ENCODE results near the gene ADAM12. TPM values are rescaled to one million over a fixed set of nuclear protein-coding genes. Genes with fewer than 3 reads are reported as not detected.

Gene ADAM12
- total RNA-seq, 2 experiments from 2014 or later, result 1.3 TPM

DNA sequence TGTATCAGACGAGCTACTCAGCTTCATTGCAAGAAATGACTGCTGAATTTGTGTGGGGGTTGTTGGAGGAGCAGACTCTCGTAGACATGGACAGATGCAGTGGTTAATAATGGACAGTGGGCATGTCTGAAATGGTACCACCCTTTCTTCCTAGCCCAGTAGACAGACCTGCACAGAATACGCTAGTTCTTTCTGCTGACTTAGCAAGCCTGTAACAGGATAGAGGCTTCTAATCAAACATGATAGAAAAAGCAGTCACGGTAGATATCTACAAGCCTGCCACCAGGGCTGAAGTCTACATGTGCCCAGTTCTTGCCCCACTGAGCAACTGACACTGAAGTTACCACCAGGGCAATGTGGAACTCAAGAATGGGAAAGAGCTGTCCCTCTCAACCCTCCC lies 303.9 kb downstream of the ADAM12 start:
- Mint-ChIP-seq H3K27me3 (no peaks in the 10 kb centered on the region), H3K27ac (no peak overlapping the region), H3K36me3 (ENCODE audit: low read depth) (no peaks in the 10 kb centered on the region), H3K9me3 (no peaks in the 10 kb centered on the region), H3K4me1 (ENCODE audit: low read depth) (no peaks in the 10 kb centered on the region), H3K4me3 (no peak overlapping the region)
- intact Hi-C loops (cut with micrococcal nuclease), result no loop called here
- no peak for DNase-seq
- CTCF ChIA-PET, result no interaction called here
- TF ChIP-seq, protein P1, sequence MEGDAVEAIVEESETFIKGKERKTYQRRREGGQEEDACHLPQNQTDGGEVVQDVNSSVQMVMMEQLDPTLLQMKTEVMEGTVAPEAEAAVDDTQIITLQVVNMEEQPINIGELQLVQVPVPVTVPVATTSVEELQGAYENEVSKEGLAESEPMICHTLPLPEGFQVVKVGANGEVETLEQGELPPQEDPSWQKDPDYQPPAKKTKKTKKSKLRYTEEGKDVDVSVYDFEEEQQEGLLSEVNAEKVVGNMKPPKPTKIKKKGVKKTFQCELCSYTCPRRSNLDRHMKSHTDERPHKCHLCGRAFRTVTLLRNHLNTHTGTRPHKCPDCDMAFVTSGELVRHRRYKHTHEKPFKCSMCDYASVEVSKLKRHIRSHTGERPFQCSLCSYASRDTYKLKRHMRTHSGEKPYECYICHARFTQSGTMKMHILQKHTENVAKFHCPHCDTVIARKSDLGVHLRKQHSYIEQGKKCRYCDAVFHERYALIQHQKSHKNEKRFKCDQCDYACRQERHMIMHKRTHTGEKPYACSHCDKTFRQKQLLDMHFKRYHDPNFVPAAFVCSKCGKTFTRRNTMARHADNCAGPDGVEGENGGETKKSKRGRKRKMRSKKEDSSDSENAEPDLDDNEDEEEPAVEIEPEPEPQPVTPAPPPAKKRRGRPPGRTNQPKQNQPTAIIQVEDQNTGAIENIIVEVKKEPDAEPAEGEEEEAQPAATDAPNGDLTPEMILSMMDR (IDR thresholded peaks at IDR 0.05), result no peak
- no peak for ATAC-seq
- POLR2A ChIA-PET, result no interaction called here

DNA sequence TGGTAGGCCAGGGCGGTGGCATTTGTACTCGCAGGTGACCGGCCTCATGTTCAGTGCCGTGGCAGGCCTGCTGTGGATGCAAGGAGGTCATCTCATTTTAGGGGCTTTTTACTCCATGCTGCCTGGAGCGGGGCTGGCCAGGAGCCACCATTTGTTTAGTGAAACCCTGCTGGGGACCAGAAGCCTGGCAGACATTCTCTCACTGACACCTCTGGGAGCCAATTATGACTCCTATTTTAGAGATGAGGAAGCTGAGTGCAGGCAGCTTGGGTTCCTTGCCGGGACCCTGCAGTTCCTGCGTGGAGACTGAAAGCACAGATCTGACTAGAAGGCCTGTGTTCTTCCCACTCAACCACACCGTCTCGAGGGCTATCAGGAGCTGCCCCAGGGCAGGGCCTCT lies 305.3 kb downstream of the ADAM12 start:
- intact Hi-C loops (cut with micrococcal nuclease), result no loop called here
- Mint-ChIP-seq H3K4me1 (ENCODE audit: low read depth) (no peaks in the 10 kb centered on the region), H3K4me3 (no peak overlapping the region), H3K27ac (no peak overlapping the region), H3K9me3 (no peaks in the 10 kb centered on the region), H3K36me3 (ENCODE audit: low read depth) (no peaks in the 10 kb centered on the region), H3K27me3 (no peaks in the 10 kb centered on the region)
- TF ChIP-seq, protein P1 (IDR thresholded peaks at IDR 0.05), result no peak
- CTCF ChIA-PET, result interaction anchor here (0.6 to 0.8 kb wide), 2 partner anchors 15 kb away, joined by 3 read pairs; no protein-coding TSS in a partner anchor
- DNase-seq, result no peak
- POLR2A ChIA-PET, result no interaction called here
- ATAC-seq, result no peak

DNA sequence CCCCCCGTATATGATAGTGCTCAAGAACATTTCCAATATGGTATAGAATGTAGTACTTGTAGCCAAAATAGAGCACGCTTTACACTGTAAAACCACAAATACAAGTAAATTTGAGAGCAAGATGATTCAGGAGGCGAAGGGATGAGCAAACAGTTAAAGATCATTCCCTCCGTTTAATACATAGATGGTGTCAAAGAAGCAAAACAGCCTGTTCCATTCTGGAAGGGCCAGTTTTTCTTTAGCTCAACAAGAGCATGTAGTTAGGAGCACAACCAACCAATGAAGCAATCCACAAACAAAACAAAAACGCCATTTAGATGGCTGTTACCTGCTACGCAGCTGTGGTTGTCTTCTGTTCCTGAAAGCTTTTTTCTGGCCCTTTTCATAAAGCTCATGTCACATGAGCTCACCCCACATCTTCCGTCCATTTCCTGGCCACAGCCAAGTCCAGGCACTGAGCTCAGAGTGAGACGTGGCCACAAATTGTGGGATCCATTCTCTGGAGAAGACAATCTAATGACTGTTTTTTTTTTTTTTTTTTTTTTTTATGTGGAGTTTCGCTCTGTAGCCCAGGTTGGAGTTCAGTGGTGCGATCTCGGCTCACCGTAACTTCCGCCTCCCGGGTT lies 306.3 kb downstream of the ADAM12 start:
- Mint-ChIP-seq H3K9me3 (no peaks in the 10 kb centered on the region), H3K36me3 (ENCODE audit: low read depth) (no peaks in the 10 kb centered on the region), H3K27ac (no peak overlapping the region), H3K4me3 (no peak overlapping the region), H3K27me3 (peaks cover 2% of the 10 kb centered on the region), H3K4me1 (ENCODE audit: low read depth) (no peaks in the 10 kb centered on the region)
- intact Hi-C loops (cut with micrococcal nuclease), result no loop called here
- TF ChIP-seq, protein P1 (IDR thresholded peaks at IDR 0.05), result no peak
- DNase-seq, result no peak
- POLR2A ChIA-PET, result no interaction called here
- CTCF ChIA-PET, result no interaction called here
- ATAC-seq, result no peak

DNA sequence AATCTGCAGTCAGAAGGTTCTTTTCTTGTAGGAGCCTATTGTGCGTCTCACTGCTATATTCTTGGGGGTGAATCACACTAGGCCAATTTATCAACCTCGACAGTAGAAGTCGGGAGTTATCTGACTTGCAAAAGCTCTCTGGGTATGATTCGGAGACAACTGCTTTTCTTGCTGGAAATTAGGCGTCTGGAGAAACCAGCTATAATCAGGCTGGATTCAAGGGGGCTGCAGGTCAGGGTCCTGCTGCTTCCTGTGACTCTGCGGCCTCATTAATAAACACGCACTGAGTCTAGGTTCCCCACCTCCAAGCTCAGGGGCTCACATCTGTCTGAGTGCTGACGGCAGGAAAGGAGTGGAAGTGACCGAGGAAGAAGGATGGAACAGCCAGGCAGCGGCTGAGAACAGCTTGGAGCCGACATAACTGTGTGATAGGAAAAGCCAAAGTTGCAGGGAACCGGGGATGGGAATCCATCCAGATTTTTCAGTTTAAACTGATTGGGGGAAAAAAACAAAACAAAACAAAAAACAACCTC lies 307.3 kb downstream of the ADAM12 start:
- Mint-ChIP-seq H3K27ac (no peak overlapping the region), H3K27me3 (peaks cover 5% of the 10 kb centered on the region), H3K4me3 (no peak overlapping the region), H3K4me1 (ENCODE audit: low read depth) (no peaks in the 10 kb centered on the region), H3K36me3 (ENCODE audit: low read depth) (no peaks in the 10 kb centered on the region), H3K9me3 (no peaks in the 10 kb centered on the region)
- intact Hi-C loops (cut with micrococcal nuclease), result no loop called here
- CTCF ChIA-PET, result no interaction called here
- ATAC-seq, result no peak
- POLR2A ChIA-PET, result no interaction called here
- DNase-seq, result no peak
- TF ChIP-seq, protein P1 (IDR thresholded peaks at IDR 0.05), result no peak

DNA sequence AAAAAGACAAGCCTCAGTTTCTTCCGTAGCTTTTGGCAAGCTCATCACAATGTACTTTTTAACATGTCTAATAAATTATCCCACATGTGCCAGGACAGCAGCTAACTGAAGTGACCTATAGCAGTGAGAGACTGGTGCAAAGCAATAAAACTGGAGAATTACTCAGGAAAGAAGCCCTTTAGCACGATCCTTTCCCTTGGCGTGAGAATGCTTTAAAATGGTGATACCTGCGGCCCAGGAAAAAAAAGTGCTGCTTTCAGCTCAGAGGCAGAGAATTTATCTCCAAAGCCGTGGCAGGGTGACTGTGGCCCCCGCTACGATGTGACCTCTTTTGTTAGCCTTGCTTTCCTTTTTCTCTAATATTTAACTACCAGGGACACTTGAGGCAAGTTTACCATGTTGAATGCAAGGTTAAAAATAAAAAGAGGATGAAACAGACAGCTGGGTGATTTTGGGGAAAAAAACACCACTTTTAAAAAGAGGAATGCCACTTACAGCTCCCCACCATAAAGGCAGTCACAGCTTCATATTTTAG lies 307.9 kb downstream of the ADAM12 start:
- intact Hi-C loops (cut with micrococcal nuclease), result no loop called here
- Mint-ChIP-seq H3K36me3 (ENCODE audit: low read depth) (no peaks in the 10 kb centered on the region), H3K4me1 (ENCODE audit: low read depth) (no peaks in the 10 kb centered on the region), H3K4me3 (no peak overlapping the region), H3K27me3 (peaks cover 5% of the 10 kb centered on the region), H3K9me3 (no peaks in the 10 kb centered on the region), H3K27ac (no peak overlapping the region)
- TF ChIP-seq, protein P1 (IDR thresholded peaks at IDR 0.05), result no peak
- DNase-seq (no peak), ATAC-seq (no peak)
- POLR2A ChIA-PET, result no interaction called here
- CTCF ChIA-PET, result no interaction called here

Data from activated CD8-positive, alpha-beta T cell treated with anti-CD3 and anti-CD28 coated beads for 36 hours (primary cell).